GM23338 (cell line): ENCODE data around the gene TTC23. TPM values are rescaled to one million over a fixed set of nuclear protein-coding genes. Genes with fewer than 3 reads are reported as not detected.

Experiments used
- ATAC-seq: fragments of 200-7000 bp; cut with Tn5 transposase; 3 replicates; pipeline ENCODE4 v1.9.1; 2020
- DNase-seq: peaks from one replicate; pipeline ENCODE4 v3.0.0-alpha.2; 2015; ENCODE audit warnings: low spot score
- H2AFZ ChIP-seq: fragments of 200-600 bp; sonication (generic); 2 replicates; pipeline ENCODE4 v1.8.0; 2016; ENCODE audit warnings: antibody characterized with exemption, mild to moderate bottlenecking, moderate library complexity
- H3F3A ChIP-seq: fragments of 200-600 bp; sonication (generic); replicated peaks from 2 replicates; pipeline ENCODE4 v1.8.0; 2017; ENCODE audit warnings: antibody characterized with exemption, mixed run types, low read depth
- H3K27ac ChIP-seq: fragments of 200-600 bp; sonication (generic); 2 replicates; pipeline ENCODE4 v1.6.1; 2016; ENCODE audit warnings: low read depth
- H3K27me3 ChIP-seq: fragments of 200-600 bp; sonication (generic); 2 replicates; pipeline ENCODE4 v1.8.0; 2016; ENCODE audit warnings: mild to moderate bottlenecking, mixed run types, moderate library complexity; ENCODE audit not compliant: insufficient read depth
- H3K36me3 ChIP-seq: fragments of 200-600 bp; sonication (generic); 2 replicates; pipeline ENCODE4 v1.8.0; 2016; ENCODE audit warnings: mild to moderate bottlenecking; ENCODE audit not compliant: insufficient read depth
- H3K4me1 ChIP-seq: fragments of 200-600 bp; sonication (generic); 2 replicates; pipeline ENCODE4 v1.8.0; 2016; ENCODE audit warnings: mild to moderate bottlenecking, moderate library complexity; ENCODE audit not compliant: insufficient read depth
- H3K4me2 ChIP-seq: fragments of 200-600 bp; sonication (generic); 2 replicates; pipeline ENCODE4 v1.7.1; 2017; ENCODE audit warnings: mixed run types
- H3K4me3 ChIP-seq: fragments of 200-600 bp; sonication (generic); 2 replicates; pipeline ENCODE4 v1.6.1; 2016; ENCODE audit warnings: mixed run types
- H3K79me2 ChIP-seq: fragments of 200-600 bp; sonication (generic); replicated peaks from 2 replicates; pipeline ENCODE4 v1.8.0; 2017; ENCODE audit warnings: mild to moderate bottlenecking; ENCODE audit not compliant: insufficient read depth
- H3K9me2 ChIP-seq: fragments of 200-600 bp; sonication (generic); 2 replicates; pipeline ENCODE4 v1.8.0; 2017; ENCODE audit not compliant: insufficient read depth
- H4K20me1 ChIP-seq: fragments of 200-600 bp; sonication (generic); replicated peaks from 2 replicates; pipeline ENCODE4 v1.8.0; 2017; ENCODE audit warnings: mild to moderate bottlenecking; ENCODE audit not compliant: insufficient read depth
- H3K27ac Mint-ChIP-seq: 2 replicates; pipeline ENCODE4 v1.8.0; 2020; ENCODE audit warnings: inconsistent platforms, mild to moderate bottlenecking, moderate library complexity, mixed read lengths
- H3K27me3 Mint-ChIP-seq: 3 replicates; pipeline ENCODE4 v1.8.0; 2022; ENCODE audit warnings: low read depth, mild to moderate bottlenecking, moderate library complexity, mixed read lengths, inconsistent platforms; ENCODE audit not compliant: insufficient read depth, poor library complexity
- H3K36me3 Mint-ChIP-seq: 3 replicates; pipeline ENCODE4 v1.8.0; 2021; ENCODE audit warnings: low read depth, mild to moderate bottlenecking, inconsistent platforms, moderate library complexity, mixed read lengths
- H3K4me1 Mint-ChIP-seq: 3 replicates; pipeline ENCODE4 v1.8.0; 2020; ENCODE audit warnings: mild to moderate bottlenecking, inconsistent platforms, mixed read lengths
- H3K4me3 Mint-ChIP-seq: 3 replicates; pipeline ENCODE4 v1.8.0; 2021; ENCODE audit warnings: moderate library complexity, mild to moderate bottlenecking, inconsistent platforms, mixed read lengths
- H3K9me3 Mint-ChIP-seq: 3 replicates; pipeline ENCODE4 v1.8.0; 2020; ENCODE audit warnings: moderate library complexity, mild to moderate bottlenecking, inconsistent platforms, mixed read lengths
- CREB1 ChIP-seq: fragments of 250-450 bp; sonication (Bioruptor Pico); IDR thresholded peaks from 2 replicates; pipeline ENCODE4 v1.5.0; 2020; ENCODE audit warnings: low read depth, mild to moderate bottlenecking, moderate library complexity
- EZH2 ChIP-seq: fragments of 200-600 bp; sonication (generic); IDR thresholded peaks from one replicate; pipeline ENCODE4 v1.8.0; 2017; ENCODE audit warnings: antibody characterized with exemption, mild to moderate bottlenecking, low read depth; ENCODE audit not compliant: unreplicated experiment
- EZH2phosphoT487 ChIP-seq: fragments of 200-600 bp; sonication (generic); IDR thresholded peaks from one replicate; pipeline ENCODE4 v1.8.1; 2018; ENCODE audit warnings: antibody characterized with exemption; ENCODE audit not compliant: unreplicated experiment
- JUNB ChIP-seq: IDR thresholded peaks from one replicate; pipeline ENCODE4 v1.6.1; 2016; ENCODE audit warnings: antibody characterized with exemption; ENCODE audit not compliant: unreplicated experiment
- NANOG ChIP-seq: IDR thresholded peaks from 2 replicates; pipeline ENCODE4 v1.6.1; 2016; ENCODE audit warnings: antibody characterized with exemption, borderline replicate concordance
- POLR2AphosphoS5 ChIP-seq: IDR thresholded peaks from 2 replicates; pipeline ENCODE4 v1.6.1; 2016; ENCODE audit warnings: antibody characterized with exemption, low read depth
- STAT1 ChIP-seq: IDR thresholded peaks from one replicate; pipeline ENCODE4 v1.6.1; 2016; ENCODE audit warnings: antibody characterized with exemption; ENCODE audit not compliant: unreplicated experiment
- ZNF114 ChIP-seq: fragments of 250-450 bp; sonication (Bioruptor Pico); IDR thresholded peaks from 2 replicates; pipeline ENCODE4 v1.5.0; 2020; ENCODE audit warnings: mild to moderate bottlenecking, moderate library complexity
- ZNF331 ChIP-seq: fragments of 250-450 bp; sonication (Bioruptor Pico); IDR thresholded peaks from 2 replicates; pipeline ENCODE4 v1.5.0; 2020; ENCODE audit warnings: low read depth, mild to moderate bottlenecking, moderate library complexity
- polyA plus RNA-seq: library from polyadenylated mRNA; unstranded; fragments of >200 nt; fragmentation: Nextera tagmentation; extraction: Ambion mirVana; gene quantifications from 2 replicates; pipeline ENCODE4 v1.2.1, GENCODE V29; 2016
- total RNA-seq: library from RNA; depleted of rRNA; stranded (reverse); fragments of >200 nt; shearing (Covaris generic); gene quantifications from 2 replicates; pipeline ENCODE4 v1.2.3, GENCODE V29; 2014
- TF ChIP-seq, protein P1 (sequence below), 2 experiments: fragments of 200-600 bp in 1 of 2; sonication (generic) in 1 of 2; conservative IDR thresholded peaks; 2 replicates each; pipeline versions ENCODE4 v1.5.1 to v1.6.1; 2016 to 2017; ENCODE audit warnings: antibody characterized with exemption in 2 of 2, low read depth in 2 of 2, mild to moderate bottlenecking in 2 of 2, moderate library complexity in 1 of 2
- TF ChIP-seq, protein P2 (sequence below): IDR thresholded peaks from one replicate; pipeline ENCODE4 v1.6.1; 2018; ENCODE audit warnings: antibody characterized with exemption; ENCODE audit not compliant: unreplicated experiment
- TF ChIP-seq, protein P3 (sequence below): IDR thresholded peaks from 2 replicates; pipeline ENCODE4 v1.6.1; 2016; ENCODE audit warnings: antibody characterized with exemption
- TF ChIP-seq, protein P4 (sequence below): fragments of 250-450 bp; sonication (Bioruptor Pico); IDR thresholded peaks from 2 replicates; pipeline ENCODE4 v1.5.0; 2020; ENCODE audit warnings: mild to moderate bottlenecking, moderate library complexity

The TTC23 gene
- total and polyA plus RNA-seq, 2 experiments from 2014 or later = 6.3 to 25.2 TPM

DNA sequence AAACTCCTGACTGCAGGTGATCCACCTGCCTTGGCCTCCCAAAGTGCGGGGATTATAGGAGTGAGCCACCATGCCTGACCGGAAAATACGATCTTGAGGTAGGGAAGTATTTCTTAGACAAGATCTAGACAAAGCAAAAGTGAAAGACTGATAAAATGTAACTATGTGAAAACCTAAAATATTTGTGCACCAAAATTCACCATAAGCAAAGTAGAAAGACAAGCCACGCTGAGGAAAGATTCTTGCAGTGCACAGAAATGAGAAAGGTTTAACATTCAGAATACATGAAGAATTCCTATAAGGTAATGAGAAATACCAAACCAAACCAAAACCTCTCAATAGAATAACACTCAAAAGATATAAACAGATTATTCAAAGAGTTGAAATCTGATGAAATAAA lies 108.8 kb downstream of the TTC23 start:
- Mint-ChIP-seq H3K4me1 (peaks cover 54% of the 10 kb centered on the region), H3K9me3 (no peaks in the 10 kb centered on the region), H3K4me3 (no peak overlapping the region), H3K27me3 (no peaks in the 10 kb centered on the region), H3K27ac (no peak overlapping the region), H3K36me3 (peaks cover 16% of the 10 kb centered on the region)
- H3K27me3 ChIP-seq = no peaks in the 10 kb centered on the region
- H3K36me3 ChIP-seq = no peaks in the 10 kb centered on the region
- no peak overlapping the region for H3K27ac ChIP-seq
- peaks cover 36% of the 10 kb centered on the region for H3K4me1 ChIP-seq
- H3K4me2 ChIP-seq = no peak overlapping the region
- no peak for ATAC-seq
- no peak overlapping the region for H3K4me3 ChIP-seq
- H3K9me2 ChIP-seq = no peaks in the 10 kb centered on the region
- TF ChIP-seq JUNB = no peak
- no peak for TF ChIP-seq POLR2AphosphoS5
- no peak for TF ChIP-seq ZNF114
- TF ChIP-seq, protein P1, sequence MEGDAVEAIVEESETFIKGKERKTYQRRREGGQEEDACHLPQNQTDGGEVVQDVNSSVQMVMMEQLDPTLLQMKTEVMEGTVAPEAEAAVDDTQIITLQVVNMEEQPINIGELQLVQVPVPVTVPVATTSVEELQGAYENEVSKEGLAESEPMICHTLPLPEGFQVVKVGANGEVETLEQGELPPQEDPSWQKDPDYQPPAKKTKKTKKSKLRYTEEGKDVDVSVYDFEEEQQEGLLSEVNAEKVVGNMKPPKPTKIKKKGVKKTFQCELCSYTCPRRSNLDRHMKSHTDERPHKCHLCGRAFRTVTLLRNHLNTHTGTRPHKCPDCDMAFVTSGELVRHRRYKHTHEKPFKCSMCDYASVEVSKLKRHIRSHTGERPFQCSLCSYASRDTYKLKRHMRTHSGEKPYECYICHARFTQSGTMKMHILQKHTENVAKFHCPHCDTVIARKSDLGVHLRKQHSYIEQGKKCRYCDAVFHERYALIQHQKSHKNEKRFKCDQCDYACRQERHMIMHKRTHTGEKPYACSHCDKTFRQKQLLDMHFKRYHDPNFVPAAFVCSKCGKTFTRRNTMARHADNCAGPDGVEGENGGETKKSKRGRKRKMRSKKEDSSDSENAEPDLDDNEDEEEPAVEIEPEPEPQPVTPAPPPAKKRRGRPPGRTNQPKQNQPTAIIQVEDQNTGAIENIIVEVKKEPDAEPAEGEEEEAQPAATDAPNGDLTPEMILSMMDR (conservative IDR thresholded peaks at IDR 0.05; ENCODE audit: low read depth in 2 of 2) = no peak
- no peak for TF ChIP-seq CREB1
- TF ChIP-seq, protein P2, sequence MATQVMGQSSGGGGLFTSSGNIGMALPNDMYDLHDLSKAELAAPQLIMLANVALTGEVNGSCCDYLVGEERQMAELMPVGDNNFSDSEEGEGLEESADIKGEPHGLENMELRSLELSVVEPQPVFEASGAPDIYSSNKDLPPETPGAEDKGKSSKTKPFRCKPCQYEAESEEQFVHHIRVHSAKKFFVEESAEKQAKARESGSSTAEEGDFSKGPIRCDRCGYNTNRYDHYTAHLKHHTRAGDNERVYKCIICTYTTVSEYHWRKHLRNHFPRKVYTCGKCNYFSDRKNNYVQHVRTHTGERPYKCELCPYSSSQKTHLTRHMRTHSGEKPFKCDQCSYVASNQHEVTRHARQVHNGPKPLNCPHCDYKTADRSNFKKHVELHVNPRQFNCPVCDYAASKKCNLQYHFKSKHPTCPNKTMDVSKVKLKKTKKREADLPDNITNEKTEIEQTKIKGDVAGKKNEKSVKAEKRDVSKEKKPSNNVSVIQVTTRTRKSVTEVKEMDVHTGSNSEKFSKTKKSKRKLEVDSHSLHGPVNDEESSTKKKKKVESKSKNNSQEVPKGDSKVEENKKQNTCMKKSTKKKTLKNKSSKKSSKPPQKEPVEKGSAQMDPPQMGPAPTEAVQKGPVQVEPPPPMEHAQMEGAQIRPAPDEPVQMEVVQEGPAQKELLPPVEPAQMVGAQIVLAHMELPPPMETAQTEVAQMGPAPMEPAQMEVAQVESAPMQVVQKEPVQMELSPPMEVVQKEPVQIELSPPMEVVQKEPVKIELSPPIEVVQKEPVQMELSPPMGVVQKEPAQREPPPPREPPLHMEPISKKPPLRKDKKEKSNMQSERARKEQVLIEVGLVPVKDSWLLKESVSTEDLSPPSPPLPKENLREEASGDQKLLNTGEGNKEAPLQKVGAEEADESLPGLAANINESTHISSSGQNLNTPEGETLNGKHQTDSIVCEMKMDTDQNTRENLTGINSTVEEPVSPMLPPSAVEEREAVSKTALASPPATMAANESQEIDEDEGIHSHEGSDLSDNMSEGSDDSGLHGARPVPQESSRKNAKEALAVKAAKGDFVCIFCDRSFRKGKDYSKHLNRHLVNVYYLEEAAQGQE = no peak
- TF ChIP-seq EZH2 = no peak
- TF ChIP-seq, protein P3, sequence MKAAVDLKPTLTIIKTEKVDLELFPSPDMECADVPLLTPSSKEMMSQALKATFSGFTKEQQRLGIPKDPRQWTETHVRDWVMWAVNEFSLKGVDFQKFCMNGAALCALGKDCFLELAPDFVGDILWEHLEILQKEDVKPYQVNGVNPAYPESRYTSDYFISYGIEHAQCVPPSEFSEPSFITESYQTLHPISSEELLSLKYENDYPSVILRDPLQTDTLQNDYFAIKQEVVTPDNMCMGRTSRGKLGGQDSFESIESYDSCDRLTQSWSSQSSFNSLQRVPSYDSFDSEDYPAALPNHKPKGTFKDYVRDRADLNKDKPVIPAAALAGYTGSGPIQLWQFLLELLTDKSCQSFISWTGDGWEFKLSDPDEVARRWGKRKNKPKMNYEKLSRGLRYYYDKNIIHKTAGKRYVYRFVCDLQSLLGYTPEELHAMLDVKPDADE = no peak
- TF ChIP-seq NANOG = no peak
- no peak for TF ChIP-seq STAT1
- no peak for TF ChIP-seq ZNF331 (CRISPR knock-in tag)
- no peak for TF ChIP-seq EZH2phosphoT487
- TF ChIP-seq, protein P4, sequence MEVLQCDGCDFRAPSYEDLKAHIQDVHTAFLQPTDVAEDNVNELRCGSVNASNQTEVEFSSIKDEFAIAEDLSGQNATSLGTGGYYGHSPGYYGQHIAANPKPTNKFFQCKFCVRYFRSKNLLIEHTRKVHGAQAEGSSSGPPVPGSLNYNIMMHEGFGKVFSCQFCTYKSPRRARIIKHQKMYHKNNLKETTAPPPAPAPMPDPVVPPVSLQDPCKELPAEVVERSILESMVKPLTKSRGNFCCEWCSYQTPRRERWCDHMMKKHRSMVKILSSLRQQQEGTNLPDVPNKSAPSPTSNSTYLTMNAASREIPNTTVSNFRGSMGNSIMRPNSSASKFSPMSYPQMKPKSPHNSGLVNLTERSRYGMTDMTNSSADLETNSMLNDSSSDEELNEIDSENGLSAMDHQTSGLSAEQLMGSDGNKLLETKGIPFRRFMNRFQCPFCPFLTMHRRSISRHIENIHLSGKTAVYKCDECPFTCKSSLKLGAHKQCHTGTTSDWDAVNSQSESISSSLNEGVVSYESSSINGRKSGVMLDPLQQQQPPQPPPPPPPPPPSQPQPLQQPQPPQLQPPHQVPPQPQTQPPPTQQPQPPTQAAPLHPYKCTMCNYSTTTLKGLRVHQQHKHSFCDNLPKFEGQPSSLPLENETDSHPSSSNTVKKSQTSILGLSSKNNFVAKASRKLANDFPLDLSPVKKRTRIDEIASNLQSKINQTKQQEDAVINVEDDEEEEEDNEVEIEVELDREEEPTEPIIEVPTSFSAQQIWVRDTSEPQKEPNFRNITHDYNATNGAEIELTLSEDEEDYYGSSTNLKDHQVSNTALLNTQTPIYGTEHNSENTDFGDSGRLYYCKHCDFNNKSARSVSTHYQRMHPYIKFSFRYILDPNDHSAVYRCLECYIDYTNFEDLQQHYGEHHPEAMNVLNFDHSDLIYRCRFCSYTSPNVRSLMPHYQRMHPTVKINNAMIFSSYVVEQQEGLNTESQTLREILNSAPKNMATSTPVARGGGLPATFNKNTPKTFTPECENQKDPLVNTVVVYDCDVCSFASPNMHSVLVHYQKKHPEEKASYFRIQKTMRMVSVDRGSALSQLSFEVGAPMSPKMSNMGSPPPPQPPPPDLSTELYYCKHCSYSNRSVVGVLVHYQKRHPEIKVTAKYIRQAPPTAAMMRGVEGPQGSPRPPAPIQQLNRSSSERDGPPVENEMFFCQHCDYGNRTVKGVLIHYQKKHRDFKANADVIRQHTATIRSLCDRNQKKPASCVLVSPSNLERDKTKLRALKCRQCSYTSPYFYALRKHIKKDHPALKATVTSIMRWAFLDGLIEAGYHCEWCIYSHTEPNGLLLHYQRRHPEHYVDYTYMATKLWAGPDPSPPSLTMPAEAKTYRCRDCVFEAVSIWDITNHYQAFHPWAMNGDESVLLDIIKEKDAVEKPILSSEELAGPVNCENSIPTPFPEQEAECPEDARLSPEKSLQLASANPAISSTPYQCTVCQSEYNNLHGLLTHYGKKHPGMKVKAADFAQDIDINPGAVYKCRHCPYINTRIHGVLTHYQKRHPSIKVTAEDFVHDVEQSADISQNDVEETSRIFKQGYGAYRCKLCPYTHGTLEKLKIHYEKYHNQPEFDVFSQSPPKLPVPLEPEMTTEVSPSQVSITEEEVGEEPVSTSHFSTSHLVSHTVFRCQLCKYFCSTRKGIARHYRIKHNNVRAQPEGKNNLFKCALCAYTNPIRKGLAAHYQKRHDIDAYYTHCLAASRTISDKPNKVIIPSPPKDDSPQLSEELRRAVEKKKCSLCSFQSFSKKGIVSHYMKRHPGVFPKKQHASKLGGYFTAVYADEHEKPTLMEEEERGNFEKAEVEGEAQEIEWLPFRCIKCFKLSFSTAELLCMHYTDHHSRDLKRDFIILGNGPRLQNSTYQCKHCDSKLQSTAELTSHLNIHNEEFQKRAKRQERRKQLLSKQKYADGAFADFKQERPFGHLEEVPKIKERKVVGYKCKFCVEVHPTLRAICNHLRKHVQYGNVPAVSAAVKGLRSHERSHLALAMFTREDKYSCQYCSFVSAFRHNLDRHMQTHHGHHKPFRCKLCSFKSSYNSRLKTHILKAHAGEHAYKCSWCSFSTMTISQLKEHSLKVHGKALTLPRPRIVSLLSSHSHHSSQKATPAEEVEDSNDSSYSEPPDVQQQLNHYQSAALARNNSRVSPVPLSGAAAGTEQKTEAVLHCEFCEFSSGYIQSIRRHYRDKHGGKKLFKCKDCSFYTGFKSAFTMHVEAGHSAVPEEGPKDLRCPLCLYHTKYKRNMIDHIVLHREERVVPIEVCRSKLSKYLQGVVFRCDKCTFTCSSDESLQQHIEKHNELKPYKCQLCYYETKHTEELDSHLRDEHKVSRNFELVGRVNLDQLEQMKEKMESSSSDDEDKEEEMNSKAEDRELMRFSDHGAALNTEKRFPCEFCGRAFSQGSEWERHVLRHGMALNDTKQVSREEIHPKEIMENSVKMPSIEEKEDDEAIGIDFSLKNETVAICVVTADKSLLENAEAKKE (CRISPR knock-in tag) = no peak
- no peak for DNase-seq
- H3K79me2 ChIP-seq = no peaks in the 10 kb centered on the region
- H2AFZ ChIP-seq = no peak overlapping the region
- 0 out of 2 replicates have a peak, but pooled peaks cover 3% of the 10 kb centered on the region for H4K20me1 ChIP-seq
- no peaks in the 10 kb centered on the region for H3F3A ChIP-seq
